HPDE6-E6E7 (cell line): ENCODE data around the gene TTLL11.
"Not testable (repeated sequence)": the region's sequence is repeated elsewhere in the genome, so short reads cannot be mapped to it uniquely, and the experiment has no call there.

Source experiments
- DNase-seq: peaks from one replicate; pipeline ENCODE4 v3.0.0; 2011; ENCODE audit warnings: missing footprints; ENCODE audit errors: extremely low spot score

TTLL11 gene

DNA sequence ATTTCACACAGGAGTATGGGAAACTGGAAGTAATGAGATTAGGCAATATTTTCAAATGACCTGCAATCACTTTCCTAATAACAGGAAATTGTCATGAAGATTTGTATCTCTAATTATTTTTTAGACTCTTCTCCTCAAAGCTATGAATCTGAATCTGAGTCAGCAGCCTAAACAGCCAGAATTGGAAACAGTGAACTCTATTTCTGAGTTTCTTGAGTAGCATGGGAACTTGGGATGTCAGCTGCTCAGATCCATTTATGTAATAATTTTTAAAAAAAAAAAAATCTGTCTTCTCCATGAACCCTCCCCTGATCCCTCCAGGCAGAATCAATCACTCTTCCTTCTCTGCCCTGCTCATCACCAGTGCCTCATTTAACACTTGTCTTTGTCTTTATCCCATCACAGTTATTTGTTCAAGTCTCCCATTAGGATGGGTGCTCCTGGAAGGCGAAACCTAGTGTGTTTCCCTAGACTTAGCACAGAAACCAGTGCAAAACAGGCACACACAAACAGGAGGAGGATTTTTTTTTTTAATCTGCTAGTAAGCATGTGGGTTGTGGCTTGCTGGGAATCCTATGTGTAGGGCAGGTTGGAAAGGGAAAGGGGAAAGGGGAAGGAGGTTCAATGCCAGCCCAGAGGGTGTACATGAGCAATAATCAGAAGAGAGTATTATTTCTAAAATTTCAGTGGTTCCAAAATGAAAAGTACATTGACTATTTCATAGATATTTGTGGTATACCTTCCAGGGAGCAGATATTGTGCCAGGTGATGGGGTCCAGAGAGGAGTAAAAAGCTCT lies 186.8 kb downstream of the TTLL11 start:
- DNase-seq = no peak

- no peak for DNase-seq
Observed at GRCh38 chr9:121902461-121903135, 190.5 kb downstream of the TTLL11 start.

GRCh38 chr9:121901616-121902015 lies 191.5 kb downstream of the TTLL11 start:
- no peak for DNase-seq

GRCh38 chr9:121900163-121900562 lies 192.9 kb downstream of the TTLL11 start:
- no peak for DNase-seq

- DNase-seq = no peak
Observed at GRCh38 chr9:121898856-121899255, 194.3 kb downstream of the TTLL11 start.

DNA sequence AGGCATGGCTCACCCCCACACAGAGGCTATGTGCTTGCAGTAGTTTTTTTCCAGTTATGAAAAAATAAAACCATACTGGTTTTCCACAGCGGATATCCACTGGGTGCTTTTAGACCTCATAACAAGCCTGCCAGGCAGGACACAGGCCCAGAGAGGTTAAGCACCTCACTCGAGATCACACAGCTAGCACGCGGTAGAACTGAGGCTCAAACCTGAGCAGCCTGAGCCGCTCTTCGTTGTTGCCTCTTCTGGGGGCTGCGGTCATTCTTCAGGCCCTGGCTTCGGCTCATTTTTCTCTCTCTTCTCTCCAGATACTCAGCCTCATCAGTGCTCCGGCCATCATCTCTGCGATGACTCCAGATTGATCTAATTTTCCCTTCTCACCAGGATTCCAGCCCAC lies 196.0 kb downstream of the TTLL11 start:
- DNase-seq = no peak

GRCh38 chr9:121896545-121896943 lies 196.6 kb downstream of the TTLL11 start:
- no peak for DNase-seq

DNA sequence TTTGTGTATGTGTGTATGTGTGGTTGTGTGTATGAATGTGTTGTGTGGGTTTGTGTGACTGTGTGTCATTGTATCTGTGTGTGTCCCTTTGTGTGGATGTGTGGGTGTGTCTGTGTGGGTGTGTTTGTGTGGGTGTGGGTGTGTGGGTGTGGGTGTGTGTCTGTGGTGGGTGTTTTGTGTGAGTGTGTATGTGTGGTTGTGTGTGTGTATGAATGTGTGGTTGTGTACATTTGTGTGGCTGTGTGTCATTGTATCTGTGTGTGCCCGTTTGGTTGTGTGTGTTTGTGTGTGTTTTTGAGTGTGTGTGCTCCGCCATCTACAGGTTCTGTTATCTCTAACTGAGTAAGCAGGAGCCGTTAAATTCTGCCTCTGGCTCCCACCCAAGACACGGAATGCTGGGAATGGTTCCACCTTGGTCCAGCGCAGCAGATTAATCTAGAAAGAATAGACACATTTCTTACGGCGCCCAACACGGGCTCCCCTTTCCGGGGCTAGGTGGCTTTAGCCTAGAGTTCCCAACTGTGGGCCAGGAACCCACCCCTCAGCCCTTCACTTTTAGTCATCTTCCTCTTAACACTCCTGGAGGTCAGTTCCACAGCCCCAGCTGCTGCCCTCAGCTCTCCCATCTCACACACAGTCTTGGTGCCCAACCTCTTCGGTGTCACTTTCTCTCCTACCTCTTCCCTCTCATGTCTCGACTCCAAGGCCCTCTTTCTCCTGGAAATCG lies 197.1 kb downstream of the TTLL11 start:
- DNase-seq = no peak

- DNase-seq = no peak
Observed at GRCh38 chr9:121895358-121895757, 197.8 kb downstream of the TTLL11 start.

DNA sequence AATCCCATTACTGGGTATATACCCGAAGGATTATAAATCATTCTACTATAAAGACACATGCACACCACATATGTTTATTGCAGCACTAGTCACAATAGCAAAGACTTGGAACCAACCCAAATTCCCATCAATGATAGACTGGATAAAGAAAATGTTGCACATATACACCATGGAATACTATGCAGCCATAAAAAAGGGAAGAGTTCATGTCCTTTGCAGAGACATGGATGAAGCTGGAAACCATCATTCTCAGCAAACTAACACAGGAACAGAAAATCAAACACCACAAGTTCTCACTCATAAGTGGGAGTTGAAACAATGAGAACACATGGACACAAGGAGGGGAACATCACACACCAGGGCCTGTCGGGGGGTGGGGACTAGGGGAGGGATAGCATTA lies 198.7 kb downstream of the TTLL11 start:
- DNase-seq = not testable (repeated sequence)

DNA sequence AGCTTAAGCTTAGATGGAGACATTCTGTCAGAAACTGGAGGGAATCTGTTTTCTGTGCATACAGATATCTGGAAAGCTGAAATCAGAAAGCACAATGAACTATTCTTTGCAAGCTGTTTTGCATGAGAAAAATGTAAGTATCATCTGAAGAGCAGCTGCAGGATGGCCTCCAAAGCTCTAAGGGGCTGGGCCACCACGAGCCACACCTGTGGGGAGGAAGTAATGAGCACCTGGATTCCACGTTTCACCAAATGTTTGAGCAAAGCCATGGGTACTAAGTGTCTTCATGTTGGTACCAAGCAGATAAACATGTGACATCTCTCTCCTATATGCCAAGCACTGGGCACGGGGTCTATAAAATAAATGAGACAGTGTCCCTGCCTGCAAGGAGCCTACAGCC lies 199.3 kb downstream of the TTLL11 start:
- DNase-seq = no peak

GRCh38 chr9:121892706-121893105 lies 200.4 kb downstream of the TTLL11 start:
- DNase-seq = no peak

GRCh38 chr9:121890746-121891145 lies 202.4 kb downstream of the TTLL11 start:
- no peak for DNase-seq

DNA sequence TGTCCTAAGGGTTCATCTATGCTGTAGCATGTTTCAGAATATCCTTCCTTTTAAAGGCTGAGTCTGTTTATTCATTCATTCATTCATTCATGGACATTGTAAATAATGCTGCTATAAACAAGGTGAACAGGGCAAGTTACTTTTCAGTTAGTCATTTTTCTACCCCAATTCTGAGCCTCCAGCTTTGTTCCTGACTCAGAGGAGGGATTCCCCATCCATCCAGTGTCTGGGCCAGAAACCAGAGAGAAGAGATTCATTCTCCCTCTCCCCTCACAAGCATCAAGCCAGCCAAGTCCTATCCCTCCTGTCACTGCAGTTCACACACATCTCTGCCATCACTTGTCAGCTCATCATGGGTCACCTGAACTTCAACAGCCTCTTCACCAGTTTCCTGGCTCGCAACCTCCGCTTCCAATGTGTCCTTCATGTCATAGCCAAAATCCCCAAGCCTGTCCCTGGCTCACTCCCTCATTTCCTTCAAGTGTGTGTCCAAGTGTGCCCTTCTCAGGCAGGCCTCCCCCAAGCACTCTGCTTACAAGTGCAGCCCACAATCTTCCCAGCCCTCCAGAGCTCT lies 203.0 kb downstream of the TTLL11 start:
- DNase-seq = no peak

- no peak for DNase-seq
Observed at GRCh38 chr9:121888438-121888775, 204.7 kb downstream of the TTLL11 start.

- no peak for DNase-seq
Observed at GRCh38 chr9:121887553-121888437, 205.3 kb downstream of the TTLL11 start.

DNA sequence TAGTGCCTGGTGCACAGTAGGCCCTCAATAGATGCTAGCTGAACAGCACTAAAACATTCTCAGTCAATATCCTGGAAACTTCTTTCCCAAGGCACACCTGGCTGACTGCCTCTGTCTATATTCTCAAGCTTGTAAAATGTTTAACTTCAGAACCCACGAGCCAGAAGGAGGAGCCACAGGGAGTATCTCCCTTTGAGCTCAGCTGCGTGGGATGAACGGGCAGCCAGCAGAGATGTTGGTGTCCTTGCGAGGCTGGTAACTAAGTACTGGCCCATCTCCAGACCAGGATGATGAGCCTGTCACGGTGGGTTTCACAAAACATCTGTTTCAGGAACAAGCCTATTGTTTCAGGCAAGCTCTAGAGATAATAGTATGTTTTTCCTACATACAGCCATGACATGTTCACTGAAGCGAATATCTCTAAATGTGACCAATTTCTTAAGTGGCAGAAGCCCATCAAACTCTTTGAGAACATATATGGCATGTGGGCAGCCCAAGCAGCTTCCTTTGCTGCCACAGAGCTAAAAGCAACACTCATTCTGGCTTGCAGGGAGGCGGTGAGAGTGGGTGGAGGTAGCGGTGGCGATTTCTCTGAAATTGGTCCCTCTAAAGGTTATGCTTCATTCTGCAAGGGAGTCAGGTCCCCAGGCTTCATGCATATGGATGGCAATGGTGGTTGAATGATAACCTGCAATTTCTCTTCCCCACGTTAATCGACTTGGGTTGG lies 206.2 kb downstream of the TTLL11 start:
- DNase-seq = no peak

GRCh38 chr9:121885345-121885901 lies 207.7 kb downstream of the TTLL11 start:
- DNase-seq = no peak

DNA sequence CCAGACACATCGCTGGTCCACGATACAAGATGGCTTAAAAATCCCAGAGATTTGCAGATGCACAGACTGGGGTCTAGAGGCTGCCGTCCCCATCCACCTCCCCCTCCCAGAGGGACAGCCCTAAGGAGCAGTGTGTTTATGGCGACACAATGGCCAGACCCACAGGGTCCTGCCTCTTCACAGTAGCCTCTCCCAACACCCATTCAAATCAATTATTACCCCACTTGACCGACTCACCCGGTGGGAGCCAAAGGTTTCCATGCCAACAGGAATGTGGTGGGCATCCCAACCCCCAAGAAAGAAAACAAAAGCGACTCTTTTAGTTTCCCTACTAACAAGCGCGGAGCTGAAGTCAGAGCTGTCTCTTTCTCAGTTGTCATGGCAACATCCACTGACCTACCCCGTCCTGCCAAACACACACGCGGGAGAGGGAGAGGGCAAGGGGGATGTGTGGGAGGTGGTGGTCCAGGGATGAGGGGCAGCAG lies 209.0 kb downstream of the TTLL11 start:
- no peak for DNase-seq
